ENCODE measurements around the gene KLB.
"Not testable (repeated sequence)": the region's sequence is repeated elsewhere in the genome, so short reads cannot be mapped to it uniquely, and the experiment has no call there.

KLB gene

GRCh38 chr4:39406763-39407583, at the start of gene KLB:
Gene KLB (plus strand): TSS chr4:39406930. CDS start chr4:39406950, 20 bp downstream.
- no peak for DNase-seq

GRCh38 chr4:39357002-39357401, 49.7 kb upstream of the KLB start:
- DNase-seq = no peak

- DNase-seq = not testable (repeated sequence)
Observed at GRCh38 chr4:39360611-39361010, 46.1 kb upstream of the KLB start.

DNA sequence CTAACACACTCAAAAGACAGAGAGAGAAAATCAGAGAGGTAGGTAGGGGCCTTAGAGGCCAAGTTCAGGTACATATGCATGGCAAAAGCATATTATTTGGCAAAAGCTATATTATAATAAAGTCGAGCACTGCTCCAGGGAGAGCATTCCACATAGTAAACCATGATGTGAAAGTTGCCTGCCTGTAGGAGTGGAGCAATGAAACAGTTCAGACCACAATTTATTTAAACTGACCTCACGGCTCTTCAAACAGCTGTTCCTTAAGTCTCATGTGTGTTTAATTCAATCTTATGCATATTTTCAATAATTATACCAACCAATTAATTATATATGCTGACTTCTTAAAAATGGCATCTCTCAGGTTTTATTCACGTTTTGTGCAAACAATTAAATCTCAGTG, 43.9 kb upstream of the KLB start:
- no peak for DNase-seq

- no peak for DNase-seq
Observed at GRCh38 chr4:39363773-39364393, 42.8 kb upstream of the KLB start.

GRCh38 chr4:39365360-39365759, 41.4 kb upstream of the KLB start:
- no peak for DNase-seq

DNA sequence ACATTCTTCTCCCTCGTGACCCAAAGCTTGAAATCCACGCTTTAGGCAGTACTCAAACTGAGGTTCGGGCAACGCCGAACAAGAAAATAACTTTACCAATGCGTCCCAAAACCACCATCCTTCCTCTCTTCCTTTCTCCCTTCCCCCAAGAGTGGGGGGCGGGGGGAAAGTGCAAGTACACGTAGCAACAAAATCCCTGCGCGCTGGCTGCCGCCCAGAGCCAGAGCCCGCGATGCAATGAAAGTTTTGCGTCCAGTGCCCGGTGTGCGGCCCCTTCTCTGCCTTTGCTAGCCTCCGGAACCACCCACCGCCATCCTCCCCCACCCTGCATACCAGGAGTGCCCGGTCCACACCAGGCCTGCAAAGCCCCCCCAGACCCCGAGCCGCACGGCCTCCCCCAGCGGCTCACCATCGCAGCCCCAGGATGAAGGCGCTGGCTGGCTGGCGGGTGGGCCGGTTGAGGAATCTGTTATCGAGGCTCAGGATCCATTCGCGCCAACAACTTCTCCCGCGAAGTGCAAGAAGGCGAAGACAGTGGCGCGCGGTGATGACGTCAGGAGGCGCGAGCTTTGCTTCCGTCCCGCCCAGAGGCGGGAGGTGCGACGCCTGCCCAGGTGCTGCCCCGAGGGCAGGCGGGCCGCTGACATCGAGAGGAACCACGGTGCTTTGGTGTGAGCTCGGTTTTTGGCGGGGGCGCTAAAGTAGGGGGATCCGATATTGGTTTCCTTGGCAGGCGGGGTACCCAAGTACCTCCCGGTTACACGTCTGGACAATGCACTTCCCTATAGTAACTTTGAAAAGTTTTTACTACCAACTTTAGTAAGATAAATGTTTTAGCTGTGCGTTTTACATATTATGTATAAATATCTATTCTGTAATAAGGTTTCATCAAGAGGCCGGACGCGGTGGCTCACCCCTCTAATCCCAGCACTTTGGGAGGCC, 40.6 kb upstream of the KLB start, which contains the start of gene RFC1:
TSS of gene RFC1 (minus strand) at position 533 of the 942 bp plus-strand sequence. CDS start at position 412, 121 bp downstream.
- peak; percentile 23 to 87 (median 69) for DNase-seq

DNA sequence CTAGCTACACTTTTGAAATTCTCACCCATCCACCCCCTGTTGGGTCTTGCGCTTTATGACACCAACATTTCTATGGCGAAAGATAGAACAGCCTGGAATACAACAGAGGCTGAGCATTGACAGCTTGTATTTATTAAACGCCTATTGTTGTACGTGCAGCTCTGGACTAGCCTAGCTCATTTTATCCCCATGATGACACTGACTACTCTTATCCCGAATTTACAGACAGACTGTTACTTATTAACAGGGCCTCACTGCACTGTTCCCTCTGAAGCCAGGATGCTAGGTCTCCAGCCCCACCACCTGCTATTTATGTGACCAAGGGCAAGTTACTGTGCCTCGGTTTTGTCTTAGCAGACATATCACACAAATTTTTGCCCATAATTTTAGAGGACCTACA, 39.6 kb upstream of the KLB start:
- DNase-seq = no peak

GRCh38 chr4:39369301-39369700, 37.4 kb upstream of the KLB start:
- DNase-seq = no peak

DNA sequence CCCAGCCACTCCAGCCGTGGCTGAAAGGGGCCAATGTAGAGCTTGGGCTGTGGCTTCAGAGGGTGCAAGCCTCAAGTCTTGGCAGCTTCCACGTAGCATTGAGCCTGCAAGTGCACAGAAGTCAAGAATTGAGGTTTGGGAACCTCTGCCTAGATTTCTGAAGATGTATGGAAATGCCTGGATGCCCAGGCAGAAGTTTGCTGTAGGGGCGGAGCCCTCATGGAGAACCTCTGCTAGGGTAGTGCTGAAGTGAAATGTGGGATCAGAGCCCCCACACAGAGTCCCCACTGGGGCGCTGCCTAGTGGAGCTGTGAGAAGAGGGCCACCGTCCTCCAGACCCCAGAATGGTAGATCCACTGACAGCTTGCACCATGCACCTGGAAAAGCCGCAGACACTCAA, 35.5 kb upstream of the KLB start:
- DNase-seq = not testable (repeated sequence)

- DNase-seq = no peak
Observed at GRCh38 chr4:39375478-39375877, 31.3 kb upstream of the KLB start.

DNA sequence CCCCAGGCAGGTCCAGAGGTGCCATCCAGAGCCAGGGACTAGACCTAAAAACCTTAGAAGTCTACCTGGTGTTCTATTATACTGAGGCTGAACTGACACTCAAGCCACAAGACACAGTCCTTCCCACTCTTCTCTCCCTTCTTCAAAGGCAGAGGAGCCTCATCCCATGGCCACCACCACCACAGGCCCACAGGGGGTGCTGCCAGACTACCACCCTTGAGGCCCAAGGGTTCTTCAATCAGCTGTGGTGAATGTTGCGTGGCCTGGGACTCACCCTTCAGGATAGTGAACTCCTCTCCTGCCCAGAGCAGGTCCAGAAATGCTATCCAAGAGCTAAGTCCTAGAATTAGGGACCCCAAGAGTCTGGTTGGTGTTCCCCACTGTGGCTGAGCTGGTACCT, 23.0 kb upstream of the KLB start:
- no peak for DNase-seq

DNA sequence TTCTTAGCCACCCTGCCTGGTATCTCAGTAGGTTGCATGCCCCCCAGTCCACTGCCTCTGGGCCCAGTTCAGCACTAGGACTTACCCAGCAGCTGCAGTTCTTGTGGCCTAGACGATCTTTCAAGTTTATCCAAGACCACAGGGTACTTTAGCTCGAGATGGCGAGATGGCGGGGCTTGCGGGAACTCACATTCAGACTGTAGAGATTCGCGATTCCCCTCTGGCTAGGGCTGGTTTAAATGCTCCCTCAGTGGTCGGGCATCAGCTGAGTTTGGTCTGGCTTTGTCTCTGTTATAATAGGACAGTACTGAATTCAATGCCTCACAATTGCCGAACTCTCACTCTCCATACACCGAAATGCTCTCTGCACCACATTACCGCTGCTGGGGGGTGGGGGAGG, 22.2 kb upstream of the KLB start:
- DNase-seq = no peak

- no peak for DNase-seq
Observed at GRCh38 chr4:39390603-39391002, 16.1 kb upstream of the KLB start.

GRCh38 chr4:39394706-39395105, 12.0 kb upstream of the KLB start:
- peak in 1 of 51 donors; percentile 0 for DNase-seq

DNA sequence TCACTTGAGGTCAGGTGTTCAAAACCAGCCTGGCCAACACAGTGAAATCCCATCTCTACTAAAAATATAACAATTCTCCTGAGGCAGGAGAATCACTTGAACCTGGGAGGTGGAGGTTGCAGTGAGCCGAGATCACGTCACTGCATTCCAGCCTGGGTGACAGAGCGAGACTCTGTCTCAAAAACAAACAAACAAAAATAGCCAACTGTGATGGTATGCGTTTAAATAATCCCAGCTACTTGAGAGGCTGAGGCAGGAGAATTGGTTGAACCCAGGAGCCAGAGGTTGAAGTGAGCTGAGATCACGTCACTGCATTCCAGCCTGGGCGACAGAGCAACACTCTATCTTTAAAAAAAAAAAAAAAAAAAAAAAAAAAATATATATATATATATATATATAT, 5.1 kb upstream of the KLB start:
- DNase-seq = not testable (repeated sequence)

- no peak for DNase-seq
Observed at GRCh38 chr4:39407584-39407885, 805 bp downstream of the KLB start.

DNA sequence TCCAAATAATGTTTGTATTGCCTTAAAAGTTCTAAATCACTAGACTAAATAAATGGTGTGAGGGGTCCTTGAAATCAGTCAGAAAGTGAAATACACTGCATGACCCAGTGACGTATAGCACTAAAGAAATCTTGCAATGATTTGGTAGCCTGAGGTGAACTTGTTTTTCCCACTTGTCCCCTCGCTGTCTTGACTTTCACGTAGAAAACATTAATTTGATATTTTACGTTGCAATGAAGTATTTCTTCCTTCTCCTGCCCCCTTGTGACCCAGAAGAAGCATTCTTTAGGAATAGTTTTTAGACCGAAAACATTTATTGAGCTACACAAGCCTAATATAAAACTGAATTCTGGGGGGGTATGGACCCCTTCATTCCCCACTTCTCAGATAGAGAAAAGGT, 3.7 kb downstream of the KLB start:
- no peak for DNase-seq

- DNase-seq = not testable (repeated sequence)
Observed at GRCh38 chr4:39411561-39411960, 4.8 kb downstream of the KLB start.

GRCh38 chr4:39415678-39416283, 9.1 kb downstream of the KLB start:
- DNase-seq = no peak

DNA sequence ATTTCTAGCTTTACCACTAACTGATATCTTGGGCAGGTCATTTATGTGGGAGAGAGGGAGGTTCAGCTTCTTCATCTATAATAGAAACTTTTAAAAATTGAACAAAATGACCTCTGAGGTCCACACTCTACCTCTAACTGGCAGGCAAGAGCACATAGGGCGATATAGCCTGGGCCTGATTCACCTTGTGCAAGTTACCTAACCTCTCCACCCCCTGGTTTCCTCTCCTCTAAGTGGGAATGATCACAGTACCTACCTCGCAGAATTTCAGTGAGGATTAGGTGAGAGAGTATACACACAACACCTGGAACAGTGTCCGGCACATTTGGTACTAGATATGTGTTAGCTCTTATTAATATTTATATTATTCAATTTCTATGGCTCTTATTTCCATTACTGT, 15.5 kb downstream of the KLB start:
- no peak for DNase-seq

DNA sequence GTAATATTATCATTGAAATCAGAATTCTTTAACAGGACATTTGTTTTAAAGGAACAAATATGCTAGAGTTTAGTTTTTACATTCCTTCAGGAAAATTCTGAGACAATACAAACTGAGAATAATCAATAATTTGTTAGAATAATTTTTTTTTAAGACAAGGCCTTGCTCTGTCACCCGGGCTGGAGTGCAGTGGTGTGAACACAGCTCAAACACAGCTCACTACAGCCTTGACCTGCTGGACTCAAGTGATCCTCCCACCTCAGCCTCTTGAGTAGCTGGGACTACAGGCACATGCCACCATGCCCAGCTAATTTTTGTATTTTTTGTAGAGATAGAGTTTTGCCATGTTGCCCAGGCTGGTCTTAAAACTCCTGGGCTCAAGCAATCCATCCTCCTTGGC, 18.6 kb downstream of the KLB start:
- DNase-seq = not testable (repeated sequence)

Measured in hypothalamus (tissue), 51 donors.